Mesothelial cell of epicardium (in vitro differentiated cells): ENCODE results near the gene DLEU7. TPM values are rescaled to one million over a fixed set of nuclear protein-coding genes. Genes with fewer than 3 reads are reported as not detected.

Experiments used
- DNase-seq, 2 experiments: peaks; one replicate each; pipeline ENCODE4 v3.0.0; 2021; ENCODE audit warnings: low spot score in 2 of 2; ENCODE audit not compliant: unreplicated experiment in 2 of 2
- H3K27ac Mint-ChIP-seq: 2 replicates; pipeline ENCODE4 v1.8.0; 2021; ENCODE audit warnings: mixed read lengths
- H3K27me3 Mint-ChIP-seq: 2 replicates; pipeline ENCODE4 v1.8.0; 2021; ENCODE audit warnings: low read depth, mixed read lengths
- H3K36me3 Mint-ChIP-seq: 2 replicates; pipeline ENCODE4 v1.8.0; 2021; ENCODE audit warnings: mixed read lengths
- H3K4me1 Mint-ChIP-seq: 2 replicates; pipeline ENCODE4 v1.8.0; 2021; ENCODE audit warnings: mixed read lengths
- H3K4me3 Mint-ChIP-seq: 2 replicates; pipeline ENCODE4 v1.8.0; 2021; ENCODE audit warnings: mild to moderate bottlenecking, moderate library complexity, mixed read lengths
- H3K9me3 Mint-ChIP-seq: 2 replicates; pipeline ENCODE4 v1.8.0; 2021; ENCODE audit warnings: mixed read lengths
- CTCF ChIP-seq: fragments of 200-600 bp; sonication (generic); IDR thresholded peaks from one replicate; pipeline ENCODE4 v1.5.0; 2021; ENCODE audit warnings: antibody characterized with exemption; ENCODE audit not compliant: unreplicated experiment
- total RNA-seq: library from RNA; stranded (reverse); gene quantifications from 3 replicates; pipeline ENCODE4 v1.2.1, GENCODE V29; 2021

Gene DLEU7
- total RNA-seq, 1 donor from 2014 or later, result 0.18 TPM

GRCh38 chr13:50810998-50811397 is 32.5 kb downstream of the DLEU7 start:
- no peaks in the 10 kb centered on the region for H3K27me3 Mint-ChIP-seq
- H3K27ac Mint-ChIP-seq, result no peak overlapping the region
- H3K4me3 Mint-ChIP-seq, result no peak overlapping the region
- H3K36me3 Mint-ChIP-seq, result no peaks in the 10 kb centered on the region
- no peak for DNase-seq
- H3K9me3 Mint-ChIP-seq, result peaks cover 3% of the 10 kb centered on the region
- no peaks in the 10 kb centered on the region for H3K4me1 Mint-ChIP-seq
- TF ChIP-seq CTCF, result no peak

GRCh38 chr13:50810468-50810867 is 33.0 kb downstream of the DLEU7 start:
- H3K4me1 Mint-ChIP-seq, result no peaks in the 10 kb centered on the region
- H3K4me3 Mint-ChIP-seq, result no peak overlapping the region
- H3K9me3 Mint-ChIP-seq, result peaks cover 8% of the 10 kb centered on the region
- no peaks in the 10 kb centered on the region for H3K27me3 Mint-ChIP-seq
- H3K27ac Mint-ChIP-seq, result no peak overlapping the region
- no peak for TF ChIP-seq CTCF
- DNase-seq, result no peak
- peaks cover 2% of the 10 kb centered on the region for H3K36me3 Mint-ChIP-seq

GRCh38 chr13:50809133-50810090 is 34.1 kb downstream of the DLEU7 start:
- Mint-ChIP-seq H3K9me3 (peaks cover 9% of the 10 kb centered on the region), H3K4me3 (no peak overlapping the region), H3K36me3 (peaks cover 6% of the 10 kb centered on the region), H3K27ac (no peak overlapping the region), H3K27me3 (no peaks in the 10 kb centered on the region), H3K4me1 (no peaks in the 10 kb centered on the region)
- DNase-seq, result no peak
- TF ChIP-seq CTCF, result no peak

GRCh38 chr13:50805805-50806204 is 37.7 kb downstream of the DLEU7 start:
- DNase-seq, result no peak
- TF ChIP-seq CTCF, result no peak
- Mint-ChIP-seq H3K4me1 (peaks cover 7% of the 10 kb centered on the region), H3K36me3 (peaks cover 6% of the 10 kb centered on the region), H3K4me3 (no peak overlapping the region), H3K9me3 (peaks cover 9% of the 10 kb centered on the region), H3K27ac (no peak overlapping the region), H3K27me3 (no peaks in the 10 kb centered on the region)

GRCh38 chr13:50801087-50801931 is 42.2 kb downstream of the DLEU7 start:
- H3K9me3 Mint-ChIP-seq, result peaks cover 9% of the 10 kb centered on the region
- peaks cover 8% of the 10 kb centered on the region for H3K27me3 Mint-ChIP-seq
- H3K36me3 Mint-ChIP-seq, result peaks cover 6% of the 10 kb centered on the region
- H3K4me3 Mint-ChIP-seq, result peak overlapping the region; percentile 32
- TF ChIP-seq CTCF, result peak; percentile 62
- H3K4me1 Mint-ChIP-seq, result peaks cover 17% of the 10 kb centered on the region
- H3K27ac Mint-ChIP-seq, result no peak overlapping the region
- peak in 1 of 2 experiments; percentile 65 for DNase-seq
